Measurements from ENCODE around the gene MXI1.
"Not testable (repeated sequence)": the region's sequence is repeated elsewhere in the genome, so short reads cannot be mapped to it uniquely, and the experiment has no call there.

MXI1 gene

GRCh38 chr10:110237894-110238480 is 30.6 kb downstream of the MXI1 start:
- in situ Hi-C loops (cut with HindIII; ENCODE audit: low sequenced_read_pairs), result no loop called here

- in situ Hi-C loops (cut with HindIII; ENCODE audit: low sequenced_read_pairs), result no loop called here
Observed at GRCh38 chr10:110239892-110240291, 32.5 kb downstream of the MXI1 start.

- in situ Hi-C loops (cut with HindIII; ENCODE audit: low sequenced_read_pairs), result no loop called here
Observed at GRCh38 chr10:110241407-110241806, 34.0 kb downstream of the MXI1 start.

GRCh38 chr10:110241841-110242240 is 34.4 kb downstream of the MXI1 start:
- in situ Hi-C loops (cut with HindIII; ENCODE audit: low sequenced_read_pairs), result no loop called here

- in situ Hi-C loops (cut with HindIII; ENCODE audit: low sequenced_read_pairs), result no loop called here
Observed at GRCh38 chr10:110242511-110242910, 35.1 kb downstream of the MXI1 start.

- in situ Hi-C loops (cut with HindIII; ENCODE audit: low sequenced_read_pairs), result no loop called here
Observed at GRCh38 chr10:110244550-110244949, 37.1 kb downstream of the MXI1 start.

- in situ Hi-C loops (cut with HindIII; ENCODE audit: low sequenced_read_pairs), result not testable (repeated sequence)
Observed at GRCh38 chr10:110247833-110248232, 40.4 kb downstream of the MXI1 start.

GRCh38 chr10:110249489-110249888 is 42.1 kb downstream of the MXI1 start:
- in situ Hi-C loops (cut with HindIII; ENCODE audit: low sequenced_read_pairs), result not testable (repeated sequence)

GRCh38 chr10:110251392-110251791 is 44.0 kb downstream of the MXI1 start:
- in situ Hi-C loops (cut with HindIII; ENCODE audit: low sequenced_read_pairs), result not testable (repeated sequence)

GRCh38 chr10:110252151-110252550 is 44.7 kb downstream of the MXI1 start:
- in situ Hi-C loops (cut with HindIII; ENCODE audit: low sequenced_read_pairs), result no loop called here

- in situ Hi-C loops (cut with HindIII; ENCODE audit: low sequenced_read_pairs), result no loop called here
Observed at GRCh38 chr10:110254467-110254866, 47.1 kb downstream of the MXI1 start.

- in situ Hi-C loops (cut with HindIII; ENCODE audit: low sequenced_read_pairs), result no loop called here
Observed at GRCh38 chr10:110258542-110258941, 51.1 kb downstream of the MXI1 start.

- in situ Hi-C loops (cut with HindIII; ENCODE audit: low sequenced_read_pairs), result no loop called here
Observed at GRCh38 chr10:110259317-110259716, 51.9 kb downstream of the MXI1 start.

- in situ Hi-C loops (cut with HindIII; ENCODE audit: low sequenced_read_pairs), result no loop called here
Observed at GRCh38 chr10:110260746-110261477, 53.5 kb downstream of the MXI1 start.

GRCh38 chr10:110263164-110263563 is 55.8 kb downstream of the MXI1 start:
- in situ Hi-C loops (cut with HindIII; ENCODE audit: low sequenced_read_pairs), result no loop called here

GRCh38 chr10:110265573-110266193 is 58.3 kb downstream of the MXI1 start:
- in situ Hi-C loops (cut with HindIII; ENCODE audit: low sequenced_read_pairs), result no loop called here

- in situ Hi-C loops (cut with HindIII; ENCODE audit: low sequenced_read_pairs), result no loop called here
Observed at GRCh38 chr10:110267276-110267675, 59.9 kb downstream of the MXI1 start.

- in situ Hi-C loops (cut with HindIII; ENCODE audit: low sequenced_read_pairs), result no loop called here
Observed at GRCh38 chr10:110268442-110268841, 61.0 kb downstream of the MXI1 start.

- in situ Hi-C loops (cut with HindIII; ENCODE audit: low sequenced_read_pairs), result no loop called here
Observed at GRCh38 chr10:110268971-110269370, 61.6 kb downstream of the MXI1 start.

GRCh38 chr10:110269374-110270318 is 62.2 kb downstream of the MXI1 start:
- in situ Hi-C loops (cut with HindIII; ENCODE audit: low sequenced_read_pairs), result no loop called here

GRCh38 chr10:110272995-110273394 is 65.6 kb downstream of the MXI1 start:
- in situ Hi-C loops (cut with HindIII; ENCODE audit: low sequenced_read_pairs), result not testable (repeated sequence)
